SK-N-SH (cell line): ENCODE results near the gene ASXL2.

Source experiments
- ELF1 ChIP-seq: IDR thresholded peaks from 2 replicates; pipeline ENCODE4 v1.4.0; 2012
- EP300 ChIP-seq, 2 experiments: IDR thresholded peaks; 2 replicates each; pipeline versions ENCODE4 v1.4.0 to v1.6.1; 2012; ENCODE audit warnings: borderline replicate concordance in 1 of 2, low read depth in 1 of 2, low read length in 1 of 2
- EZH2phosphoT487 ChIP-seq: fragments of 200-600 bp; sonication (generic); IDR thresholded peaks from 2 replicates; pipeline ENCODE4 v1.6.1; 2017; ENCODE audit warnings: low read depth, mixed run types, mild to moderate bottlenecking, antibody characterized with exemption, moderate library complexity, borderline replicate concordance
- JUND ChIP-seq: IDR thresholded peaks from 2 replicates; pipeline ENCODE4 v1.4.0; 2012
- RAD21 ChIP-seq: IDR thresholded peaks from 2 replicates; pipeline ENCODE4 v1.6.1; 2012; ENCODE audit warnings: mild to moderate bottlenecking, low read length
- REST ChIP-seq: IDR thresholded peaks from 2 replicates; pipeline ENCODE4 v1.6.1; 2012; ENCODE audit warnings: mild to moderate bottlenecking, low read depth, low read length, moderate library complexity
- RXRA ChIP-seq: IDR thresholded peaks from 2 replicates; pipeline ENCODE4 v1.4.0; 2012; ENCODE audit warnings: low read depth, mild to moderate bottlenecking, borderline replicate concordance
- SIN3A ChIP-seq: IDR thresholded peaks from 2 replicates; pipeline ENCODE4 v1.6.1; 2012; ENCODE audit warnings: low read depth, mild to moderate bottlenecking, low read length, moderate library complexity, borderline replicate concordance
- SMC3 ChIP-seq: IDR thresholded peaks from 2 replicates; pipeline ENCODE4 v1.6.1; 2012; ENCODE audit warnings: low read depth, low read length, improper control_type of control experiment
- TAF1 ChIP-seq: IDR thresholded peaks from 2 replicates; pipeline ENCODE4 v1.6.1; 2012; ENCODE audit warnings: low read depth, mild to moderate bottlenecking, low read length, moderate library complexity, borderline replicate concordance
- TCF12 ChIP-seq: IDR thresholded peaks from 2 replicates; pipeline ENCODE4 v1.4.0; 2012
- TF ChIP-seq, protein P1 (sequence below): fragments of 200-600 bp; sonication (generic); IDR thresholded peaks from 2 replicates; pipeline ENCODE4 v1.6.1; 2017; ENCODE audit warnings: antibody characterized with exemption, mild to moderate bottlenecking, moderate library complexity

- TF ChIP-seq, protein P1, sequence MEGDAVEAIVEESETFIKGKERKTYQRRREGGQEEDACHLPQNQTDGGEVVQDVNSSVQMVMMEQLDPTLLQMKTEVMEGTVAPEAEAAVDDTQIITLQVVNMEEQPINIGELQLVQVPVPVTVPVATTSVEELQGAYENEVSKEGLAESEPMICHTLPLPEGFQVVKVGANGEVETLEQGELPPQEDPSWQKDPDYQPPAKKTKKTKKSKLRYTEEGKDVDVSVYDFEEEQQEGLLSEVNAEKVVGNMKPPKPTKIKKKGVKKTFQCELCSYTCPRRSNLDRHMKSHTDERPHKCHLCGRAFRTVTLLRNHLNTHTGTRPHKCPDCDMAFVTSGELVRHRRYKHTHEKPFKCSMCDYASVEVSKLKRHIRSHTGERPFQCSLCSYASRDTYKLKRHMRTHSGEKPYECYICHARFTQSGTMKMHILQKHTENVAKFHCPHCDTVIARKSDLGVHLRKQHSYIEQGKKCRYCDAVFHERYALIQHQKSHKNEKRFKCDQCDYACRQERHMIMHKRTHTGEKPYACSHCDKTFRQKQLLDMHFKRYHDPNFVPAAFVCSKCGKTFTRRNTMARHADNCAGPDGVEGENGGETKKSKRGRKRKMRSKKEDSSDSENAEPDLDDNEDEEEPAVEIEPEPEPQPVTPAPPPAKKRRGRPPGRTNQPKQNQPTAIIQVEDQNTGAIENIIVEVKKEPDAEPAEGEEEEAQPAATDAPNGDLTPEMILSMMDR = peak; percentile 19
- TF ChIP-seq REST (no peak), TCF12 (no peak), SMC3 (no peak), TAF1 (no peak), JUND (peak; percentile 41; the same call in 1 of the 2 replicates), RAD21 (no peak), ELF1 (no peak), EZH2phosphoT487 (no peak), RXRA (no peak), SIN3A (no peak), EP300 (IDR thresholded peaks at IDR 0.05; ENCODE audit: borderline replicate concordance in 1 of 2, low read depth in 1 of 2, low read length in 1 of 2) (no peak)
Observed at GRCh38 chr2:25844089-25844488, 34.2 kb downstream of the ASXL2 start.
